Body of pancreas (tissue), 4 donors: ENCODE data around the gene IQCF5. TPM values are rescaled to one million over a fixed set of nuclear protein-coding genes. Genes with fewer than 3 reads are reported as not detected.

Source experiments
- ATAC-seq: fragments of 150-250 bp; one replicate; pipeline ENCODE4 v1.9.1; 2016
- DNase-seq, 4 donors: peaks; one replicate each; pipeline ENCODE4 v3.0.0-alpha.2; 2019
- H3K27ac ChIP-seq, 4 donors: fragments of 200-600 bp; sonication (generic); 1 replicate in 3 of 4; 2 replicates in 1 of 4; pipeline versions ENCODE4 v1.5.1 to v1.6.1; 2016 to 2019; ENCODE audit warnings: mild to moderate bottlenecking in 1 of 4, mixed read lengths in 1 of 4, moderate library complexity in 1 of 4
- H3K27me3 ChIP-seq, 2 donors: fragments of 200-600 bp; sonication (generic); one replicate each; pipeline ENCODE4 v1.6.0; 2016; ENCODE audit warnings: mild to moderate bottlenecking in 1 of 2
- H3K36me3 ChIP-seq, 2 donors: fragments of 200-600 bp; sonication (generic); replicated peaks in 1 of 2; 2 replicates each; pipeline ENCODE4 v1.5.1; 2016; ENCODE audit warnings: low read depth in 2 of 2; ENCODE audit not compliant: insufficient read depth in 1 of 2
- H3K4me1 ChIP-seq: fragments of 200-600 bp; sonication (generic); one replicate; pipeline ENCODE4 v1.6.0; 2016
- H3K4me3 ChIP-seq, 2 donors: fragments of 200-600 bp; sonication (generic); 1 replicate in 1 of 2; 2 replicates in 1 of 2; pipeline ENCODE4 v1.5.1; 2016 to 2019
- H3K9me3 ChIP-seq, 3 donors: fragments of 200-600 bp; sonication (generic); 1 replicate in 2 of 3; 2 replicates in 1 of 3; pipeline ENCODE4 v1.5.1; 2016
- POLR2A ChIP-seq, 3 donors: fragments of 450-650 bp; IDR thresholded peaks; one replicate each; pipeline ENCODE4 v1.6.1; 2016; ENCODE audit warnings: antibody characterized with exemption in 3 of 3, mild to moderate bottlenecking in 2 of 3
- WGBS, 2 donors: methylation state at CpG; one replicate each; pipeline ENCODE4 v1.1.5; 2017; 5-methylcytosine and 5-hydroxymethylcytosine counted together
- intact Hi-C: fragments of 100-400 bp; cut with DNase I; formaldehyde crosslinking; loops from one replicate; pipeline ENCODE4 v1.15.1; 2023
- total RNA-seq, 2 donors: library from RNA; depleted of rRNA; stranded (reverse); fragments of >200 nt; gene quantifications; one replicate each; pipeline ENCODE4 v1.1.0, GENCODE V29; 2016
- TF ChIP-seq, protein P1 (sequence below), 7 experiments: fragments of 450-650 bp in 4 of 7; fragments of 200-600 bp in 3 of 7; sonication (generic) in 3 of 7; IDR thresholded peaks; one replicate each; pipeline ENCODE4 v1.5.1; 2016 to 2019; ENCODE audit warnings: antibody characterized with exemption in 7 of 7

IQCF5 gene
- total RNA-seq, 2 donors from 2014 or later = not detected

DNA sequence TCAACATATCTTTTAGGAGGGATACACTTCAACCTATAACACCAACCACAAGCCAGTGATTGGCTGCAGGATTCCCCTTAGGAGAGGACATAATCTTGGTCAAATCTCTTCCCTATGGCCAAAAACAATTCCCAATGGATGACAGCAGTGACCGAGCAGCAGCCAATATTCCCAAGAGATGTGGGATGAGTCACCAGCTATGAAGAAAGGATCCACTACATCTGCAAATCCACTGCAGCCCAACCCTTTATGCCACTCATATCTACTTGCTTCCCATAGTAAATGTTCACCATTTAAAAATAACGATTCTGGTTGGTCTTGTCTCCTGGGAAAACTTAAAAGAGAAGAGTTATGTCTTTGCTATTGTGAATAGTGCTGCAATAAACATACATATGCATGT is 4.5 kb upstream of the IQCF5 start:
- H3K4me1 ChIP-seq = no peaks in the 10 kb centered on the region
- DNase-seq (no peak), ATAC-seq (no peak)
- no peaks in the 10 kb centered on the region for H3K9me3 ChIP-seq
- TF ChIP-seq POLR2A (IDR thresholded peaks at IDR 0.05) = no peak
- TF ChIP-seq, protein P1, sequence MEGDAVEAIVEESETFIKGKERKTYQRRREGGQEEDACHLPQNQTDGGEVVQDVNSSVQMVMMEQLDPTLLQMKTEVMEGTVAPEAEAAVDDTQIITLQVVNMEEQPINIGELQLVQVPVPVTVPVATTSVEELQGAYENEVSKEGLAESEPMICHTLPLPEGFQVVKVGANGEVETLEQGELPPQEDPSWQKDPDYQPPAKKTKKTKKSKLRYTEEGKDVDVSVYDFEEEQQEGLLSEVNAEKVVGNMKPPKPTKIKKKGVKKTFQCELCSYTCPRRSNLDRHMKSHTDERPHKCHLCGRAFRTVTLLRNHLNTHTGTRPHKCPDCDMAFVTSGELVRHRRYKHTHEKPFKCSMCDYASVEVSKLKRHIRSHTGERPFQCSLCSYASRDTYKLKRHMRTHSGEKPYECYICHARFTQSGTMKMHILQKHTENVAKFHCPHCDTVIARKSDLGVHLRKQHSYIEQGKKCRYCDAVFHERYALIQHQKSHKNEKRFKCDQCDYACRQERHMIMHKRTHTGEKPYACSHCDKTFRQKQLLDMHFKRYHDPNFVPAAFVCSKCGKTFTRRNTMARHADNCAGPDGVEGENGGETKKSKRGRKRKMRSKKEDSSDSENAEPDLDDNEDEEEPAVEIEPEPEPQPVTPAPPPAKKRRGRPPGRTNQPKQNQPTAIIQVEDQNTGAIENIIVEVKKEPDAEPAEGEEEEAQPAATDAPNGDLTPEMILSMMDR (IDR thresholded peaks at IDR 0.05) = no peak
- intact Hi-C loops = no loop called here
- no peaks in the 10 kb centered on the region for H3K36me3 ChIP-seq
- WGBS, 2 donors = 18 to 30% methylated on average over 1 to 2 of the region's 2 CpGs
- no peak overlapping the region for H3K27ac ChIP-seq
- H3K27me3 ChIP-seq = no peaks in the 10 kb centered on the region
- H3K4me3 ChIP-seq = no peak overlapping the region

DNA sequence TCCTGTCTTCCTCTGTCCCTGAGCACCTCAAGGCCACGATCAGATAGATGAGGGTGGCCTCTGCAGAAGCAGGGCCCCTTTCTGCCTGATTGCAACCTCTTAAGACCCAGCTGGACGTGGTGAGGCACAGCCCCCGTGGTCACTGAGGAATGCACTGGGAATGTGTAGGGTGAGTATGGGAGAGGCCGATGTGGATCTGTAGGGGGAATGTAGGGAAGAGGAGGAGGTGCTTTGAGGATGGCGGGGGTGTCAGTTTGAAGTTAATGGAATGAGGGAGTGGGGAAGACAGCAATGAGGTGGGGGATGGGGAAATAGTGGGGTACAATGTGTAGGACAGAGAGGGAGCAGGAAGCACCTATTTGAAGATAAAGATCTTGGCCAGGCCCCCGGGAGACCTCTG is 785 bp upstream of the IQCF5 start:
- Histone ChIP-seq H3K27me3 (no peaks in the 10 kb centered on the region), H3K27ac (no peak overlapping the region), H3K4me3 (no peak overlapping the region), H3K9me3 (no peaks in the 10 kb centered on the region), H3K36me3 (no peaks in the 10 kb centered on the region), H3K4me1 (no peaks in the 10 kb centered on the region)
- no peak for DNase-seq
- no peak for ATAC-seq
- TF ChIP-seq POLR2A (IDR thresholded peaks at IDR 0.05) = no peak
- TF ChIP-seq, protein P1 (IDR thresholded peaks at IDR 0.05) = no peak
- intact Hi-C loops = no loop called here
- 31 to 35% methylated on average over 6 of the region's 6 CpGs for WGBS, 2 donors

- intact Hi-C loops = no loop called here
- 31 to 42% methylated on average over 4 of the region's 4 CpGs for WGBS, 2 donors
- Histone ChIP-seq H3K27me3 (no peaks in the 10 kb centered on the region), H3K9me3 (no peaks in the 10 kb centered on the region), H3K27ac (no peak overlapping the region), H3K4me1 (no peaks in the 10 kb centered on the region), H3K36me3 (no peaks in the 10 kb centered on the region), H3K4me3 (no peak overlapping the region)
- DNase-seq (no peak), ATAC-seq (no peak)
- TF ChIP-seq, protein P1 (IDR thresholded peaks at IDR 0.05) = no peak
- no peak for TF ChIP-seq POLR2A (IDR thresholded peaks at IDR 0.05)
Observed at GRCh38 chr3:51874889-51875288, 512 bp downstream of the IQCF5 start.

DNA sequence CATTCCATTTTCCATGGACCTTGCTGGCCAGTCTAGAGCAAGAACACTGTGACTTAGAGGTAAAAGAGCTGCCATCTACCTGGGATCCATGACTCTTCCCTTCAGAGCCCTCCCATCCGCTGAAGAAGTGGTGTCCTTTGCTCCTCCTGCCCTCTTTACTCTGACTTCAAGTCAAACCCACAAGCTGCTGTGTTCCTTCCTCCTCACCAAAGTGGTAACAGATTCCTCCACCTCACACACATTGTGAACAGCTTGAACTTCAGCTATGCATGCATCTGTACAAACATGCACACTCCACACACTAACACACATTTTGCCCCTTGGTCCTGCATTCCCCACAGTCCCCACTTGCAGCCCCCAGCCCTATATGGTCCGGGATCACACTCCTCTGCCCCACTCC is 990 bp downstream of the IQCF5 start:
- Histone ChIP-seq H3K9me3 (no peaks in the 10 kb centered on the region), H3K27ac (no peak overlapping the region), H3K4me1 (no peaks in the 10 kb centered on the region), H3K36me3 (no peaks in the 10 kb centered on the region), H3K4me3 (no peak overlapping the region), H3K27me3 (no peaks in the 10 kb centered on the region)
- WGBS, 2 donors = 38 to 40% methylated on average over 2 of the region's 2 CpGs
- ATAC-seq = no peak
- TF ChIP-seq POLR2A (IDR thresholded peaks at IDR 0.05) = no peak
- TF ChIP-seq, protein P1 (IDR thresholded peaks at IDR 0.05) = no peak
- no peak for DNase-seq
- intact Hi-C loops = no loop called here

DNA sequence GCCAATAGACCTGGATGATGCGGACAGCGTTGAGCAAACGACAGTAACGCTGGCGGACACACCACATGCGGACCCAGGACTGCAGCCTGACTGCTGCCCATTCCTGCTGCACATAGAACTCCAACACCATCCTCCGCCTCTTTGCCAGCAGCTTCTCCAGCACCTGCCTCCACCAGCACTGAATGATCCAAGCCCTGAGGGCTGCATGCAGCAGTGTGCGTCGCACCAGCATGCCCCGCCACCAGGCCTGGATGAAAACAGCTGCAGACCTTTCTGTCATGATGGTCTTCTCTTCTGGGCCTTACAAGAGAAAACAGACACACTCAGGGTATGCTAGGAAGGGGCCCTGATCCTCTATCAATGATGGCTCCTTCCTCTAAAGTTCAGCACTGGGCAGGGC is 1.5 kb downstream of the IQCF5 start:
- DNase-seq = no peak
- H3K27ac ChIP-seq = no peak overlapping the region
- TF ChIP-seq POLR2A (IDR thresholded peaks at IDR 0.05) = no peak
- TF ChIP-seq, protein P1 (IDR thresholded peaks at IDR 0.05) = no peak
- no peaks in the 10 kb centered on the region for H3K4me1 ChIP-seq
- intact Hi-C loops = no loop called here
- ATAC-seq = no peak
- no peaks in the 10 kb centered on the region for H3K27me3 ChIP-seq
- H3K9me3 ChIP-seq = no peaks in the 10 kb centered on the region
- 81 to 95% methylated on average over 6 to 10 of the region's 10 CpGs for WGBS, 2 donors
- H3K36me3 ChIP-seq = no peaks in the 10 kb centered on the region
- H3K4me3 ChIP-seq = no peak overlapping the region
